GM18873 (cell line): ENCODE data around the gene FMNL2.

Experiments used
- ATAC-seq: cut with Tn5 transposase; IDR thresholded peaks from one replicate; pipeline ENCODE4 v1.9.1; 2021; ENCODE audit warnings: mild to moderate bottlenecking, moderate library complexity, moderate number of reproducible peaks; ENCODE audit not compliant: unreplicated experiment, low FRiP score

The FMNL2 gene

DNA sequence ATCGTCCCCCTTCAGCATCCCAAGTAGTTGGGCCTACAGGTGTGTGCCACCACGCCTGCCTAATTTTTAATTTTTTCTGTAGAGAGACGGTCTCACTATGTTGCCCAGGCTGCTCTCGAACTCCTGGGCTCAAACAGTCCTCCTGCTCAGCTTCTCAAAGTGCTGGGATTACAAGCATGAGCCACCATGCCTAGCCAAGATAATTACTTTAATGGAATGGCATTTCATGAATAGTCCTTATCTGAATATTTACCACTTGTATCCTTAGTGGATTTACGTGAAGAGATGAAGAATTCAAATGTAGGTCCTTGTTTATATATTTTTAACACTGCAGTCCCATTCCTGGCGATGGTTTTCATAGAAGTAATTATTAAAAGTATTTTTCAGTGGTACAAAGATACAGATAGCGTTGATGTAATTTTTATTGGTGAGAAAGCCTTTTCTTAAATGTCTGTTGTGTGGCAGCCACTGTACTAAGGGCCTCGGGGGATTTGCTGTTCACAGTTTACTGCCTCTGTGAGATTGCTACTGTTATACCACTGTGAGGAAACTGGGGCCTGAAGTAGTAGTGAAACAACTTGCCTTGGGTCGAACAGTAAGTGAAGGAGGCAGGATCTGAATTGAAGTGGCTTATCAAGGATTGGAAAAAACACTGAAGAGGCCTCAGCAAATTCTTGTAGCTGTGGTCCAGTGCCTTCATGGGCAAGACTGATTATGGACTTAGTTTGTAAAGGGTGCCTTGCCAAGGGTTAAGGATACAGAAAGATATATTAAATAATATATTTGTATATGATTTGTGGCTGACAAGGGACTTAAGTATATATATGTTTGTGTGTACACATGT lies 231.1 kb downstream of the FMNL2 start:
- peak; percentile 46 for ATAC-seq

GRCh38 chr2:152566728-152567069 lies 231.7 kb downstream of the FMNL2 start:
- ATAC-seq: peak; percentile 24

DNA sequence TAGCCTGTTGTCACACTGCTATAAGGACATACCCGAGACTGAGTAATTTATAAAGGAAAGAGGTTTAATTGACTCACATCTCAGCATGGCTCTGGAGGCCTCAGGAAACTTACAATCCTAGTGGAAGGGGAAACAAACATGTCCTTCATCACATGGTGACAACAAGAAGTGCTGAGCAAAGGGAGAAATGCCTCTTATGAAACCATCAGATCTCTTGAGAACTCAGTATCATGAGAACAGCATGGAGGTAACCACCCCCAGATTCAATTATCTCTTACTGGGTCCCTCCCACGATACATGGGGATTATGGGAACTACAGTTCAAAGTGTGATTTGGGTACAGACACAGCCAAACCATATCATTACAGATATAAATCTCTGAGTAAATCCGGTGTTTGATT lies 233.6 kb downstream of the FMNL2 start:
- ATAC-seq: no peak

- ATAC-seq: no peak
Observed at GRCh38 chr2:152569186-152569585, 234.2 kb downstream of the FMNL2 start.

DNA sequence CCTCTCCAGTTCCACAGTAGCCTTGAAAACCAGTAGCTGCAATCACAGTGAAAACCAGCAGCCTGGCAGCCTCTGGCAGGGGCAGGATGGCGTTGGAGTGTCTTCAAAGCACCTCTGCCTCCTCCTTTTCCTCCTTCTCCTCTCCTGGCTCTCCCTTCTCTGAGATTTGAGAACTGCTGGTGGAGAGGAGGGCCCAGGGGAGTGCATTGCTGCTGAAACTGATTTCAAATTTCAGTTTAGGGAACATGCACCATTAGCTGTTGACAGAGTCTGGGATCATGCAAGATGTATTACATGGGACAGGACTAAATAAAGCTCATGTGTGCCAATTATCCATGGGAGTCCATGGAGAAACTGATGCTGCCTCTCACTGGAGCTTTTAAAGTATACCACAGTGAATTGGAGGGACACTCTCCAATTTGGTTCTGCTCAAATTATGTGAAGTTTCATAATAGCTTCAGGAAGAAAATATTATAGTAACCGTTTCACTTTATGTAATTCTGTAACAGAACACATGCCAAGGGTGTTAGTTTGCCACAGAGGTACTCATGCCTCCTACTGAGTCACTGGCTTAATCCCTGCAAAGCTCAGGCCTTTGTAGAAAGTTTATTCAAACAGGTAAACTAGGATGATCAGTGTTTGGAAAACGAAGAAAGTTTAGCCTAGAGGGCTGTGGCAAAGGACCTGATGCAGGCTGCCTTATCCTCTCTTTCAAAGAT lies 236.2 kb downstream of the FMNL2 start:
- ATAC-seq: no peak

GRCh38 chr2:152572031-152572430 lies 237.1 kb downstream of the FMNL2 start:
- ATAC-seq: no peak

GRCh38 chr2:152573168-152573567 lies 238.2 kb downstream of the FMNL2 start:
- ATAC-seq: peak; percentile 70

DNA sequence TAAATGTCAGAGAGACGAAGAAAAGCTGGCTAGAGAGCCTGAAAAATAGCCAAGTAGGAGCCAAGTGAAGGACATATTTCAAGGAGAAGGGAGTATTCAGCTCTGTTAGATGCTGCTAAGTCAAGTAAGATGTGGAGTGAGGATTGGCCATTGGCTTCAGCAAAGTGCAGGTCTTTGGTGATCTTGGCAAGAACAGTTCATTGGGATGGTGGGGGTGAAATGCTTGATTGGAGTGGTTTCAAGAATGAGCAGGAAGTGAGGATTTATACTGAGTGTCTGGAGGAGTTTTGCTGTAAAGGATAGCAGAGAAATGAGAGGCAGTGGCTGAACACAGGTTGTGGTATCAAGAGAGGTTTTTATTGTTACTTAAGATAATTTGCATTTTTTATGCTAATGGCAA lies 242.6 kb downstream of the FMNL2 start:
- no peak for ATAC-seq

- ATAC-seq: no peak
Observed at GRCh38 chr2:152578573-152578972, 243.6 kb downstream of the FMNL2 start.

DNA sequence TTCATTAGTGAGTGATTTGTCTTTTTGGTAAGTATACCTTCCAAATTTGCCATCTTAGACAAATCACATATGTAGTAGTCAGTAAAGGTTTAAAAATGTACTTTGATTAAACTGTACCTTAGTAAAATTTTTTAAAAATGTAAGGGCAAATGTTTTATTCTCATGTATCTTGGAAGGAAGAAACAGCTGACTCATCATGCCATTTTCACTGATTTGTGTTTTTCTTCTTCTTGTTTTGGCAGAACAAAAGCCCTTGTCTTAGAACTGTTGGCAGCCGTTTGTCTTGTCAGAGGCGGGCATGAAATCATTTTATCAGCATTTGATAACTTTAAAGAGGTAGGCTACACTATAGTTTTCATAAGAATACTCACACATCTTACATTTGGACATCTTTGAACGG lies 245.7 kb downstream of the FMNL2 start:
- no peak for ATAC-seq

DNA sequence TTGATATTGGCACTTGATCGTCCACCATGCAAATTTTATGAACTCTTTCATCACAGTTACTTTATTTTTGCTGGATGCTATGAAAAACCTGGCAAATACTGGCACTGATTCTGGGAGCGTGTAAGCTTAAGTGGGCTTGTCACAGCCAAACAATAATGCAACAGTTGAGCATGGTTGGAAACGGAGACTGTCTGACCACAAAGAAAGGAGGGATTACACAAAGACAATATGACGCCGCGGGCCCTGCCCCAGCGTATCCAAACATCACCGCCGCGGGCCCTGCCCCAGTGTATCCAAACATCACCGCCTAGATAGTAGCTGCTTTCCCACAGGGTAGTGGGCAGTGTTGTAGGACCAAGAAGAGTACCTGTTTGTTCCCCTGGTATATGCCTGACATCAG lies 246.4 kb downstream of the FMNL2 start:
- ATAC-seq: no peak

- ATAC-seq: no peak
Observed at GRCh38 chr2:152582081-152582480, 247.1 kb downstream of the FMNL2 start.

DNA sequence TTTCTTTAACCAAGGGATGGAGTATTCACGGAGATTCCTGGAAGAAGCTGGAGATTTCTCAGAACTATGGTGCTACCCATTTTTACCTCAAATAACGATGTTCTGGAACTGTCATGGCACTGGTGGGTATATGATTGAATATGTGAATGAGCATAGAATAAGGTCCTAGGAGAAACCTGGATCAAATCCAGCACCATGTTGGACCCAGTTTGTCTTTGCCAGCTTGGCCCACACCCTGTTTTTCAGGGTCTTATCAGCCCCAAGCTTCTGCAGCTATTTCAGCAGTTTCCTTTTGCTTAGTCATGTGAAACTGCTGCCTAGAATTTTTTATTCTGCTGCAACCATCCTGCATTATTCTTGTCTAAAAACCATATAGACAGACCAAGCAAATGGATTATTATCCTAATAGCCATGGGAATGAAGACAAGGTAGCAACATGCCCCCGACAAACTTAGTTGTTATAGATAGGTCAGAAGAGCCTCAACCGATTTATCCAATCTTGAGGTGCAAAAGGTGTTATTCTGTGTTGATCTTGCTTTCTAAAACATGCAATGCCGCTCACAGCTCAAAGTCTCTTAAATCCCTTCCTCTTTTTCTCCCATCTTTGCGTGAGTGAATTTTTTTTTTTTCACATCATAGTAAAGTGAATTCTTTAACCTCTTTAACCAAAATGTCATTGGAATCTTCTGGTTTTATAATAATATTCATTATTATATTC lies 248.7 kb downstream of the FMNL2 start:
- no peak for ATAC-seq

DNA sequence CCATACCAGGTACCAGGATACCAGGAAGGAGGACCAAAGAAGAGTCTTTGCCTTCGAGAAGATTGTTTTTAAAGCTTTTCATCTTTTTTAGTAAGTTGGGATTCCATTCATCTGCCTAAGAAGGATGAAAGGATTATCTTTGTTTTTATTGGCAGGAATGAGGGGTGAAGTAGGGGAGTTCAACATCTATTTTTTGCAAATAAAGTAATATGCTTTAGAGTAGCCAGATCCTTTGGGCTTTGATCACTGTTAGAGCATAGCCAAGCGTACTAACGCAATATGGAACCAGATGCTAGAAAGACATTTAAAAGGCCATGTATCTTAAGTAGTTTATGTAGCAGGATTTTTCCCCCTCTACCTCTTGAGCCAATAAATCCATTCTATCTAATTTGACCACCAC lies 249.3 kb downstream of the FMNL2 start:
- ATAC-seq: no peak

DNA sequence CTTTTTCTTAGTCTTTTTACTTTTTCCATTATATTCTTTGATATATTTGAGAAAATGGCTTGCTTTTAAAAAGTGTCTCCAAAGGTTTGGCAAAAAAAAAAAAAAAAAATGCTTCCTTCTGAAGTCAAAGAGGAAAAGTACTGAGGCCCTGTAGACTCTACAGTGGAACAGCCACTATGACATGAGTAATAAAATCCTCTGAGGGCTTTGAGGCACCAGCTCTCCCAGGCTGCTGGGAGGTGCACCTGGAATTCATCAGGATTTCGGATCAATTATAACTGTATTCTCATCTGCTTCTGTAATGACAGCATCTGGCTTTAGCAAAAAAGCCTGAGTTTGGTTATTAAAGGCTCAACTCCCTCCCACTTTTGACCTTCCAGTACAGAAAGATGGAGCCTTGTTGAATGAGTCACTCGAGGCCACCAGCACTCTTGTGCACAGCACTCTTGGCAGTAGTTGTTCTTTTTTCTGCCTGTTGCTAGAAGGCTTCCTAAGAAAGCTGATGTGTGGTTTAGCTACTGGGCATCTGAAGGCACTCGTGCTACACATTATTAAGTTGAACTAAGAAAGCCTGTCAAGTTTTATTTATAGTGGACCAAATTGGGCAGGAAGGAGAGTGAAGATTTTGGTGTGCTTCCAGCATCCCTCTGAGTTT lies 251.0 kb downstream of the FMNL2 start:
- no peak for ATAC-seq

DNA sequence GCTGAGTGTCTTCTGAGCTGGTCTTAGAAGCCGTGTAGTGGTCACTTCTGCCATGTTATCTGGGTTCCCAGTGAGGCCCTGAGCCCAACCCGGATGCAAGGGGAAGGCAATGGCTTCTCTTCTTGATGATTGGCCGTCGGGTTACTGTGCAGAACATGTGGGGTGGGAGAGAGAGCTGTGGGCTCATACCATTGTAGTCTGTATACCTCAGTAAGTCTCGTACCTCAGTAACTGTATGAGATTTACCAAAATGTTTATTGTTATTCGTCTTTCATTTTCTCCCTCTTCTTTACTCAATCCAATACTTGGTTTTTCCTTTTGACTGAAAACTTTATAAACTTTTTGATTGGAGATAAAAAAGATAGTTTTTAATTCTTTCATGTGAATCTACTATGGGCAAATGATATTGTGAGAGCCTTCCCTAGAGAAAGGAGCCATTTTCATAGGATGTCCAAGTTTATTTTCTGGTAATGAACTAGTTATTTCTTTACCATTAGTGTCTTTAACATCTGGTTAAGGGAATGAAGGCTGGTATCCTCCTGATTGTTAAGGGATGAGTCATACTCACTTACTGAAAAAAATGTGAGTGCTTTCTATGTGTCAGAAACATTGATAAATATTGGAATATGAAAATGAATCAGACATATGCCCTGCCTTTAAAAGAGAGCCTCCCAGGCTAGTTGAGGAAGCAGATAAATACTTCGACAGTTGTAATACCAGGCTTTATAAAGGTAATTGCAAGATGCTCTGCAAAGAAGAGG lies 252.4 kb downstream of the FMNL2 start:
- ATAC-seq: no peak

DNA sequence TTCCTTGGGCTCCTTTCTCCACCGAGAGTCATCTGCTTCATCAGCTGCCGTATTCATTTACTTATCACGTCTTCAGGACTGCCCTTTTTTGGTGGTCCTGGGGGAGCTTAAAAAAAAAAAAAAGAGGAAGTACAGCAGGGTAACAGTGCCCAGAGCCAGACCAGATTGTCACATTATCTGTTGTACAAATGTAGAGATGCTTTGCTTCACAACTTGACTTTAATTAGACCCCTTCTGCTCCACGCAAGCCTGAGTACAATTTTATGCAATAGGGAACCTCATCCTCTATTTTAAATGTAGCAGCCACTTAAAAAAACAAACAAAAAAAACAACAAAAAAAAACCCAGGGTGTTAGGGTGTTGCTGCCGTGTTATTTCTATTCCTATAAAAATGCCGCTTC lies 254.0 kb downstream of the FMNL2 start:
- ATAC-seq: no peak

DNA sequence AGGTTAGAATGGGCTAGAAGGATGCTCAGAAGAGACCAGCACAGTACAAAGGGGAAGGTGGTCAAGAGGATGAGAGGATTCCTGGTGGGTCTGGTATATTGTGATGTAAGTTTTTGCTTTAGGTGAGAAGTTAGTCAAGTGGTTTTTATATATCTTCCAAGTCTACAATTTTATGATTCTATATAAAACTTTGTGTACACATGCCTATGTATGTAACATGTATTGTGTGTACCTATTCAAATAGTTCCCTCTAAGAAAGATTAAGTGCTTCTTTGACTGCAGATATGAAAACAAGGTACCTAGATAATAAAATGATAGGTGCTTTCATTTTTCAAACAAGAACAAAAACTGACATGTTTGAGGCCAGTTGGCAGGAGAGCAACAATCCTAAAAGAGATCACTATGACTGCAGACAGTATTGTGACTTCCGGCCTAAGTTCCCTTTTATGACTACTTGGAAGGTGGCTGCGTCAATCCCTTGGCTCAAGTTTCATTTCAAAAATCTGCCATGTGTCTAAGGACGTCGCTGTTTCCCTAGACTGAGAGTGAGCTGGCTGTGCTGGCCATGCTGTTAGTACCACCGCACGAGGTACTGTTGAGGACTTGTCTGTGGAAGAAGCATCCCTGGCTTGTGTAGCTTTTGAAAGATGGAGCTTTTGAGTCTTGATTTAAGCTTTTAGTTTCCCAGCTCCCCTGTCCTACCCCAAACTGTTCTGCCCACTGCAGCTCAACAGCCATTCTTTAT lies 259.2 kb downstream of the FMNL2 start:
- ATAC-seq: peak; percentile 59

DNA sequence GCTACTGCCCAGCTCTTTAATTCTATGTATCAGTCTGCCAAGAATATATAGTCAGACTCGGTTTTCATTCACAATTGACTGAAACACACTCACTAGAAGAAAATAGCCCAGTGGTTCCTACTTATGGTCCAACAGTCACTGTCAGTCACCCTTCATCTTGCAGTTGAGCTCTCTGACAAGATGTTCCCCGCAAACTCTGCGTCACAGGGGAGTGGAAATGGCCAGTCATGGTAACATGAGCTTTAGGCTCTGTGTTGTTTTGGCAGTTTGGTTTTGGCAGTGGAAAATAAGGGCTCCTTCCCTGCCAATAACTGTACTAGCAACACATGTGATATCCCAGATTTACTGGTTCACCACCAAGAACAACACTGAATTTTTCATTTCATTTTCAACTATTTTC lies 259.8 kb downstream of the FMNL2 start:
- ATAC-seq: no peak
